ENCODE measurements around the gene BEX4. TPM values are rescaled to one million over a fixed set of nuclear protein-coding genes. Genes with fewer than 3 reads are reported as not detected.

The BEX4 gene
- total and polyA plus RNA-seq, 2 experiments from 2014 or later = 39.3 to 135 TPM

DNA sequence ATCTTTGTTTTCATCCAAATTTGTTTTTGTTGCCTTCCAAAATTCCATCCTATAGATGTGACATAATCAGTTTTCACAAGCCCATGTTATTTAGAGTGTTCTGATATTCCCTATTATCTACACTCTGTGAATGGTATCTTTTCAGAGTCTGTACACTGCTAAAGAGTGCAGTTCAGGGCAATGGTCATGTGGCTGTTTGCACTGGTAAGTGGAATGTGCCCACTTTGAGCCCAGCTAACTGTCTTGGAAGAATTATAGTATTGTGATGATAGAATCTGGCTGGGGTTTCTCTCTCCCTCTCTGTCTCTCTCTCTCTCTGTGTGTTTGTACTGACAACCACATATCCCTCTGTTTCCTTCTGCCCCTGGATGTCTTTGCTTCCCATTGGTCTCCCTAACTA lies 37.4 kb upstream of the BEX4 start:
- peaks cover 32% of the 10 kb centered on the region for H3K27me3 ChIP-seq (ENCODE audit: insufficient read depth)
- H3K27me3 Mint-ChIP-seq (ENCODE audit: insufficient read depth, low read depth, poor library complexity) = peaks cover 6% of the 10 kb centered on the region
- no peaks in the 10 kb centered on the region for H4K20me1 ChIP-seq (replicated peaks; ENCODE audit: insufficient read depth)
- no peaks in the 10 kb centered on the region for H3K79me2 ChIP-seq (replicated peaks; ENCODE audit: insufficient read depth)
- H3K9me3 Mint-ChIP-seq = no peaks in the 10 kb centered on the region
- H3K4me1 Mint-ChIP-seq = peaks cover 4% of the 10 kb centered on the region; the same call in 2 of the 3 replicates
- H3F3A ChIP-seq (replicated peaks; ENCODE audit: low read depth) = no peaks in the 10 kb centered on the region
- no peaks in the 10 kb centered on the region for H3K9me2 ChIP-seq (ENCODE audit: insufficient read depth)
- TF ChIP-seq, protein P1, sequence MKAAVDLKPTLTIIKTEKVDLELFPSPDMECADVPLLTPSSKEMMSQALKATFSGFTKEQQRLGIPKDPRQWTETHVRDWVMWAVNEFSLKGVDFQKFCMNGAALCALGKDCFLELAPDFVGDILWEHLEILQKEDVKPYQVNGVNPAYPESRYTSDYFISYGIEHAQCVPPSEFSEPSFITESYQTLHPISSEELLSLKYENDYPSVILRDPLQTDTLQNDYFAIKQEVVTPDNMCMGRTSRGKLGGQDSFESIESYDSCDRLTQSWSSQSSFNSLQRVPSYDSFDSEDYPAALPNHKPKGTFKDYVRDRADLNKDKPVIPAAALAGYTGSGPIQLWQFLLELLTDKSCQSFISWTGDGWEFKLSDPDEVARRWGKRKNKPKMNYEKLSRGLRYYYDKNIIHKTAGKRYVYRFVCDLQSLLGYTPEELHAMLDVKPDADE (IDR thresholded peaks at IDR 0.05) = no peak
- TF ChIP-seq ZNF114 (CRISPR knock-in tag; IDR thresholded peaks at IDR 0.05) (no peak), EZH2 (IDR thresholded peaks at IDR 0.05; ENCODE audit: low read depth, unreplicated experiment) (no peak), EZH2phosphoT487 (IDR thresholded peaks at IDR 0.05; ENCODE audit: unreplicated experiment) (no peak), POLR2AphosphoS5 (IDR thresholded peaks at IDR 0.05; ENCODE audit: low read depth) (no peak), NANOG (IDR thresholded peaks at IDR 0.05; ENCODE audit: borderline replicate concordance) (no peak), ZNF331 (CRISPR knock-in tag; IDR thresholded peaks at IDR 0.05; ENCODE audit: low read depth) (no peak), STAT1 (IDR thresholded peaks at IDR 0.05; ENCODE audit: unreplicated experiment) (no peak), JUNB (IDR thresholded peaks at IDR 0.05; ENCODE audit: unreplicated experiment) (no peak), CREB1 (CRISPR knock-in tag; IDR thresholded peaks at IDR 0.05; ENCODE audit: low read depth) (no peak)
- TF ChIP-seq, protein P2, sequence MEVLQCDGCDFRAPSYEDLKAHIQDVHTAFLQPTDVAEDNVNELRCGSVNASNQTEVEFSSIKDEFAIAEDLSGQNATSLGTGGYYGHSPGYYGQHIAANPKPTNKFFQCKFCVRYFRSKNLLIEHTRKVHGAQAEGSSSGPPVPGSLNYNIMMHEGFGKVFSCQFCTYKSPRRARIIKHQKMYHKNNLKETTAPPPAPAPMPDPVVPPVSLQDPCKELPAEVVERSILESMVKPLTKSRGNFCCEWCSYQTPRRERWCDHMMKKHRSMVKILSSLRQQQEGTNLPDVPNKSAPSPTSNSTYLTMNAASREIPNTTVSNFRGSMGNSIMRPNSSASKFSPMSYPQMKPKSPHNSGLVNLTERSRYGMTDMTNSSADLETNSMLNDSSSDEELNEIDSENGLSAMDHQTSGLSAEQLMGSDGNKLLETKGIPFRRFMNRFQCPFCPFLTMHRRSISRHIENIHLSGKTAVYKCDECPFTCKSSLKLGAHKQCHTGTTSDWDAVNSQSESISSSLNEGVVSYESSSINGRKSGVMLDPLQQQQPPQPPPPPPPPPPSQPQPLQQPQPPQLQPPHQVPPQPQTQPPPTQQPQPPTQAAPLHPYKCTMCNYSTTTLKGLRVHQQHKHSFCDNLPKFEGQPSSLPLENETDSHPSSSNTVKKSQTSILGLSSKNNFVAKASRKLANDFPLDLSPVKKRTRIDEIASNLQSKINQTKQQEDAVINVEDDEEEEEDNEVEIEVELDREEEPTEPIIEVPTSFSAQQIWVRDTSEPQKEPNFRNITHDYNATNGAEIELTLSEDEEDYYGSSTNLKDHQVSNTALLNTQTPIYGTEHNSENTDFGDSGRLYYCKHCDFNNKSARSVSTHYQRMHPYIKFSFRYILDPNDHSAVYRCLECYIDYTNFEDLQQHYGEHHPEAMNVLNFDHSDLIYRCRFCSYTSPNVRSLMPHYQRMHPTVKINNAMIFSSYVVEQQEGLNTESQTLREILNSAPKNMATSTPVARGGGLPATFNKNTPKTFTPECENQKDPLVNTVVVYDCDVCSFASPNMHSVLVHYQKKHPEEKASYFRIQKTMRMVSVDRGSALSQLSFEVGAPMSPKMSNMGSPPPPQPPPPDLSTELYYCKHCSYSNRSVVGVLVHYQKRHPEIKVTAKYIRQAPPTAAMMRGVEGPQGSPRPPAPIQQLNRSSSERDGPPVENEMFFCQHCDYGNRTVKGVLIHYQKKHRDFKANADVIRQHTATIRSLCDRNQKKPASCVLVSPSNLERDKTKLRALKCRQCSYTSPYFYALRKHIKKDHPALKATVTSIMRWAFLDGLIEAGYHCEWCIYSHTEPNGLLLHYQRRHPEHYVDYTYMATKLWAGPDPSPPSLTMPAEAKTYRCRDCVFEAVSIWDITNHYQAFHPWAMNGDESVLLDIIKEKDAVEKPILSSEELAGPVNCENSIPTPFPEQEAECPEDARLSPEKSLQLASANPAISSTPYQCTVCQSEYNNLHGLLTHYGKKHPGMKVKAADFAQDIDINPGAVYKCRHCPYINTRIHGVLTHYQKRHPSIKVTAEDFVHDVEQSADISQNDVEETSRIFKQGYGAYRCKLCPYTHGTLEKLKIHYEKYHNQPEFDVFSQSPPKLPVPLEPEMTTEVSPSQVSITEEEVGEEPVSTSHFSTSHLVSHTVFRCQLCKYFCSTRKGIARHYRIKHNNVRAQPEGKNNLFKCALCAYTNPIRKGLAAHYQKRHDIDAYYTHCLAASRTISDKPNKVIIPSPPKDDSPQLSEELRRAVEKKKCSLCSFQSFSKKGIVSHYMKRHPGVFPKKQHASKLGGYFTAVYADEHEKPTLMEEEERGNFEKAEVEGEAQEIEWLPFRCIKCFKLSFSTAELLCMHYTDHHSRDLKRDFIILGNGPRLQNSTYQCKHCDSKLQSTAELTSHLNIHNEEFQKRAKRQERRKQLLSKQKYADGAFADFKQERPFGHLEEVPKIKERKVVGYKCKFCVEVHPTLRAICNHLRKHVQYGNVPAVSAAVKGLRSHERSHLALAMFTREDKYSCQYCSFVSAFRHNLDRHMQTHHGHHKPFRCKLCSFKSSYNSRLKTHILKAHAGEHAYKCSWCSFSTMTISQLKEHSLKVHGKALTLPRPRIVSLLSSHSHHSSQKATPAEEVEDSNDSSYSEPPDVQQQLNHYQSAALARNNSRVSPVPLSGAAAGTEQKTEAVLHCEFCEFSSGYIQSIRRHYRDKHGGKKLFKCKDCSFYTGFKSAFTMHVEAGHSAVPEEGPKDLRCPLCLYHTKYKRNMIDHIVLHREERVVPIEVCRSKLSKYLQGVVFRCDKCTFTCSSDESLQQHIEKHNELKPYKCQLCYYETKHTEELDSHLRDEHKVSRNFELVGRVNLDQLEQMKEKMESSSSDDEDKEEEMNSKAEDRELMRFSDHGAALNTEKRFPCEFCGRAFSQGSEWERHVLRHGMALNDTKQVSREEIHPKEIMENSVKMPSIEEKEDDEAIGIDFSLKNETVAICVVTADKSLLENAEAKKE (CRISPR knock-in tag; IDR thresholded peaks at IDR 0.05) = no peak
- TF ChIP-seq, protein P3, sequence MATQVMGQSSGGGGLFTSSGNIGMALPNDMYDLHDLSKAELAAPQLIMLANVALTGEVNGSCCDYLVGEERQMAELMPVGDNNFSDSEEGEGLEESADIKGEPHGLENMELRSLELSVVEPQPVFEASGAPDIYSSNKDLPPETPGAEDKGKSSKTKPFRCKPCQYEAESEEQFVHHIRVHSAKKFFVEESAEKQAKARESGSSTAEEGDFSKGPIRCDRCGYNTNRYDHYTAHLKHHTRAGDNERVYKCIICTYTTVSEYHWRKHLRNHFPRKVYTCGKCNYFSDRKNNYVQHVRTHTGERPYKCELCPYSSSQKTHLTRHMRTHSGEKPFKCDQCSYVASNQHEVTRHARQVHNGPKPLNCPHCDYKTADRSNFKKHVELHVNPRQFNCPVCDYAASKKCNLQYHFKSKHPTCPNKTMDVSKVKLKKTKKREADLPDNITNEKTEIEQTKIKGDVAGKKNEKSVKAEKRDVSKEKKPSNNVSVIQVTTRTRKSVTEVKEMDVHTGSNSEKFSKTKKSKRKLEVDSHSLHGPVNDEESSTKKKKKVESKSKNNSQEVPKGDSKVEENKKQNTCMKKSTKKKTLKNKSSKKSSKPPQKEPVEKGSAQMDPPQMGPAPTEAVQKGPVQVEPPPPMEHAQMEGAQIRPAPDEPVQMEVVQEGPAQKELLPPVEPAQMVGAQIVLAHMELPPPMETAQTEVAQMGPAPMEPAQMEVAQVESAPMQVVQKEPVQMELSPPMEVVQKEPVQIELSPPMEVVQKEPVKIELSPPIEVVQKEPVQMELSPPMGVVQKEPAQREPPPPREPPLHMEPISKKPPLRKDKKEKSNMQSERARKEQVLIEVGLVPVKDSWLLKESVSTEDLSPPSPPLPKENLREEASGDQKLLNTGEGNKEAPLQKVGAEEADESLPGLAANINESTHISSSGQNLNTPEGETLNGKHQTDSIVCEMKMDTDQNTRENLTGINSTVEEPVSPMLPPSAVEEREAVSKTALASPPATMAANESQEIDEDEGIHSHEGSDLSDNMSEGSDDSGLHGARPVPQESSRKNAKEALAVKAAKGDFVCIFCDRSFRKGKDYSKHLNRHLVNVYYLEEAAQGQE (IDR thresholded peaks at IDR 0.05; ENCODE audit: unreplicated experiment) = no peak
- TF ChIP-seq, protein P4, sequence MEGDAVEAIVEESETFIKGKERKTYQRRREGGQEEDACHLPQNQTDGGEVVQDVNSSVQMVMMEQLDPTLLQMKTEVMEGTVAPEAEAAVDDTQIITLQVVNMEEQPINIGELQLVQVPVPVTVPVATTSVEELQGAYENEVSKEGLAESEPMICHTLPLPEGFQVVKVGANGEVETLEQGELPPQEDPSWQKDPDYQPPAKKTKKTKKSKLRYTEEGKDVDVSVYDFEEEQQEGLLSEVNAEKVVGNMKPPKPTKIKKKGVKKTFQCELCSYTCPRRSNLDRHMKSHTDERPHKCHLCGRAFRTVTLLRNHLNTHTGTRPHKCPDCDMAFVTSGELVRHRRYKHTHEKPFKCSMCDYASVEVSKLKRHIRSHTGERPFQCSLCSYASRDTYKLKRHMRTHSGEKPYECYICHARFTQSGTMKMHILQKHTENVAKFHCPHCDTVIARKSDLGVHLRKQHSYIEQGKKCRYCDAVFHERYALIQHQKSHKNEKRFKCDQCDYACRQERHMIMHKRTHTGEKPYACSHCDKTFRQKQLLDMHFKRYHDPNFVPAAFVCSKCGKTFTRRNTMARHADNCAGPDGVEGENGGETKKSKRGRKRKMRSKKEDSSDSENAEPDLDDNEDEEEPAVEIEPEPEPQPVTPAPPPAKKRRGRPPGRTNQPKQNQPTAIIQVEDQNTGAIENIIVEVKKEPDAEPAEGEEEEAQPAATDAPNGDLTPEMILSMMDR (conservative IDR thresholded peaks at IDR 0.05; ENCODE audit: low read depth in 2 of 2) = no peak
- no peak overlapping the region for H2AFZ ChIP-seq
- no peak for ATAC-seq
- no peaks in the 10 kb centered on the region for H3K36me3 Mint-ChIP-seq (ENCODE audit: low read depth)
- no peaks in the 10 kb centered on the region for H3K36me3 ChIP-seq (ENCODE audit: insufficient read depth)
- no peak overlapping the region for H3K4me2 ChIP-seq
- no peak overlapping the region for H3K4me3 ChIP-seq
- no peak for DNase-seq (ENCODE audit: low spot score)
- no peak overlapping the region for H3K27ac Mint-ChIP-seq
- no peak overlapping the region for H3K27ac ChIP-seq (ENCODE audit: low read depth)
- H3K4me3 Mint-ChIP-seq = no peak overlapping the region
- no peaks in the 10 kb centered on the region for H3K4me1 ChIP-seq (ENCODE audit: insufficient read depth)

All from GM23338 (cell line).